ENCODE results near the gene DRC1.
"Not testable (repeated sequence)": the region's sequence is repeated elsewhere in the genome, so short reads cannot be mapped to it uniquely, and the experiment has no call there.

DRC1 gene

GRCh38 chr2:26465981-26466471 lies 64.3 kb downstream of the DRC1 start:
- Histone ChIP-seq H3K9me3 (replicated peaks in 1 of 2; ENCODE audit: control insufficient read depth in 2 of 2, insufficient read depth in 1 of 2, low read depth in 1 of 2, low read length in 2 of 2) (peaks cover 3 to 13% of the 10 kb centered on the region in 2 donors), H3K14ac (ENCODE audit: low read length) (no peak overlapping the region), H3K4me3 (ENCODE audit: low read length in 2 of 2) (no peak overlapping the region), H3K4me2 (ENCODE audit: insufficient read depth, low read length, poor library complexity, severe bottlenecking) (no peak overlapping the region), H3K23ac (ENCODE audit: low read depth, low read length, poor library complexity) (peak overlapping the region; percentile 14), H3K4me1 (ENCODE audit: control insufficient read depth in 2 of 2, insufficient read depth in 1 of 2, low read depth in 1 of 2, low read length in 2 of 2) (peaks cover 10 to 17% of the 10 kb centered on the region in 2 donors), H3K18ac (ENCODE audit: low read length) (no peak overlapping the region), H3K79me1 (ENCODE audit: low read depth, low read length) (no peaks in the 10 kb centered on the region), H4K8ac (ENCODE audit: low read depth, low read length) (no peak overlapping the region), H3K9ac (ENCODE audit: low read depth, low read length, poor library complexity) (no peak overlapping the region), H2BK15ac (ENCODE audit: low read length) (peak overlapping the region; percentile 47), H2BK120ac (ENCODE audit: low read depth, low read length) (no peak overlapping the region), H2BK12ac (ENCODE audit: low read length) (no peak overlapping the region), H3K4ac (ENCODE audit: low read length) (no peak overlapping the region), H2BK5ac (ENCODE audit: low read length) (no peak overlapping the region), H2AK5ac (ENCODE audit: low read depth, low read length) (peak overlapping the region; percentile 48), H3K27ac (replicated peaks; ENCODE audit: low read length) (no peak overlapping the region), H2AFZ (ENCODE audit: low read length) (no peak overlapping the region), H4K91ac (ENCODE audit: low read depth, low read length, poor library complexity) (no peak overlapping the region), H3K27me3 (ENCODE audit: control insufficient read depth in 3 of 3, insufficient read depth in 3 of 3, low read depth in 1 of 3, low read length in 3 of 3) (no peaks in the 10 kb centered on the region), H3K36me3 (replicated peaks in 1 of 2; ENCODE audit: control insufficient read depth in 2 of 2, insufficient read depth in 2 of 2, low read length in 2 of 2) (no peaks in the 10 kb centered on the region)
- WGBS, 2 donors (ENCODE audit: extremely low coverage in 2 of 2, insufficient read length in 2 of 2, insufficient replicate concordance in 1 of 2): no CpG with 5 or more reads among the region's 10 CpGs
- no peak for DNase-seq (ENCODE audit: low spot score)

DNA sequence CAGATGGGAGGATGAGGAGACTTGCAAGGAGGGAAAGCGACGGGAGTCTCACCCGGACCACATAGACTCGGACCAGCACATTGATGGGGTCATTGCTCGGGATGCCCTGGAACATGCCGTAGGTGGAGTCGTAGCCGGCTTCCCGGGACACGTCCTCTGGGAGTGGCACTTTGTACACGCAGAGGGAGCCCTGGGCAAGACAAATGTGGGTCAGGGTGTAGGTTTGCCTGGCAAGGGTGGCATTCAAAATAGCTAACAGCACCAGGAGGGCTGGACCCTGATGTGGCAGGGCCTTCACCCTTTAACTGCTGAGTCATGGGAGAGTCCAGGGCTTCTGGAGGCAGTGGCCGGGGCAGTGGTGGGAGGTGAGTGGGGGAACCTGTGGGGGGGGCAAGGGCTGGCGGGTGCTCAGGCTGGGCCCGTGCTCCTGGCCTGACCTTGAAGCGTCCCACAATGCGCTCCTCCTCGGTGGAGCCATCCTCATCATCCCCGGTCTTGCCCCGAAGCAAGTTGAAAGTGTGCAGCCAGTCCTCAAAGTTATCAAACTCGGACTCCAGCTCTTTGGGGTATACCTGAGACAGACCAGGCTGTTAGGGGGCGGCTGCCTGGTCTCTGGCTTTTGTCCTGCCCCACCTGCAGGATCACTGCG lies 65.1 kb downstream of the DRC1 start:
- Histone ChIP-seq H2BK120ac (ENCODE audit: low read depth, low read length) (no peak overlapping the region), H4K8ac (ENCODE audit: low read depth, low read length) (no peak overlapping the region), H2BK5ac (ENCODE audit: low read length) (no peak overlapping the region), H2BK12ac (ENCODE audit: low read length) (peak overlapping the region; percentile 17), H3K27me3 (ENCODE audit: control insufficient read depth in 3 of 3, insufficient read depth in 3 of 3, low read depth in 1 of 3, low read length in 3 of 3) (no peaks in the 10 kb centered on the region), H3K9me3 (replicated peaks in 1 of 2; ENCODE audit: control insufficient read depth in 2 of 2, insufficient read depth in 1 of 2, low read depth in 1 of 2, low read length in 2 of 2) (peaks cover 5 to 13% of the 10 kb centered on the region in 2 donors), H2BK15ac (ENCODE audit: low read length) (peak overlapping the region; percentile 16), H3K14ac (ENCODE audit: low read length) (no peak overlapping the region), H3K4me1 (ENCODE audit: control insufficient read depth in 2 of 2, insufficient read depth in 1 of 2, low read depth in 1 of 2, low read length in 2 of 2) (peaks cover 10 to 19% of the 10 kb centered on the region in 2 donors), H4K91ac (ENCODE audit: low read depth, low read length, poor library complexity) (no peak overlapping the region), H3K4me2 (ENCODE audit: insufficient read depth, low read length, poor library complexity, severe bottlenecking) (no peak overlapping the region), H3K36me3 (replicated peaks in 1 of 2; ENCODE audit: control insufficient read depth in 2 of 2, insufficient read depth in 2 of 2, low read length in 2 of 2) (peaks cover 0 to 2% of the 10 kb centered on the region in 2 donors), H3K4me3 (ENCODE audit: low read length in 2 of 2) (no peak overlapping the region), H3K4ac (ENCODE audit: low read length) (no peak overlapping the region), H3K27ac (replicated peaks; ENCODE audit: low read length) (no peak overlapping the region), H3K79me1 (ENCODE audit: low read depth, low read length) (peaks cover 2% of the 10 kb centered on the region), H3K23ac (ENCODE audit: low read depth, low read length, poor library complexity) (no peak overlapping the region), H2AFZ (ENCODE audit: low read length) (no peak overlapping the region), H3K18ac (ENCODE audit: low read length) (no peak overlapping the region), H3K9ac (ENCODE audit: low read depth, low read length, poor library complexity) (no peak overlapping the region), H2AK5ac (ENCODE audit: low read depth, low read length) (peak overlapping the region; percentile 26)
- no peak for DNase-seq (ENCODE audit: low spot score)
- whole genome bisulfite sequencing, 2 donors (ENCODE audit: extremely low coverage in 2 of 2, insufficient read length in 2 of 2, insufficient replicate concordance in 1 of 2): no CpG with 5 or more reads among the region's 22 CpGs

- H3K23ac ChIP-seq (ENCODE audit: low read depth, low read length, poor library complexity); H4K8ac ChIP-seq (ENCODE audit: low read depth, low read length); H3K27me3 ChIP-seq (ENCODE audit: control insufficient read depth in 3 of 3, insufficient read depth in 3 of 3, low read depth in 1 of 3, low read length in 3 of 3); H3K18ac ChIP-seq (ENCODE audit: low read length); H4K91ac ChIP-seq (ENCODE audit: low read depth, low read length, poor library complexity); H2BK120ac ChIP-seq (ENCODE audit: low read depth, low read length); H2BK5ac ChIP-seq (ENCODE audit: low read length); H3K27ac ChIP-seq (replicated peaks; ENCODE audit: low read length); H3K4ac ChIP-seq (ENCODE audit: low read length); H2AK5ac ChIP-seq (ENCODE audit: low read depth, low read length); H3K9ac ChIP-seq (ENCODE audit: low read depth, low read length, poor library complexity); H2BK15ac ChIP-seq (ENCODE audit: low read length); H2BK12ac ChIP-seq (ENCODE audit: low read length); H3K4me2 ChIP-seq (ENCODE audit: insufficient read depth, low read length, poor library complexity, severe bottlenecking); H3K36me3 ChIP-seq (replicated peaks in 1 of 2; ENCODE audit: control insufficient read depth in 2 of 2, insufficient read depth in 2 of 2, low read length in 2 of 2); DNase-seq (ENCODE audit: low spot score); H3K14ac ChIP-seq (ENCODE audit: low read length); H3K79me1 ChIP-seq (ENCODE audit: low read depth, low read length); H2AFZ ChIP-seq (ENCODE audit: low read length); H3K4me3 ChIP-seq (ENCODE audit: low read length in 2 of 2): not testable (repeated sequence)
- H3K9me3 ChIP-seq (replicated peaks in 1 of 2; ENCODE audit: control insufficient read depth in 2 of 2, insufficient read depth in 1 of 2, low read depth in 1 of 2, low read length in 2 of 2): peaks cover 8 to 13% of the 10 kb centered on the region in 2 donors
- WGBS, 2 donors (ENCODE audit: extremely low coverage in 2 of 2, insufficient read length in 2 of 2, insufficient replicate concordance in 1 of 2): no CpG with 5 or more reads among the region's 1 CpG
- peaks cover 4 to 14% of the 10 kb centered on the region in 2 donors for H3K4me1 ChIP-seq (ENCODE audit: control insufficient read depth in 2 of 2, insufficient read depth in 1 of 2, low read depth in 1 of 2, low read length in 2 of 2)
Observed at GRCh38 chr2:26468544-26468943, 66.8 kb downstream of the DRC1 start.

- H3K4me3 ChIP-seq (ENCODE audit: low read length in 2 of 2): no peak overlapping the region
- H2BK120ac ChIP-seq (ENCODE audit: low read depth, low read length): no peak overlapping the region
- H3K9me3 ChIP-seq (replicated peaks in 1 of 2; ENCODE audit: control insufficient read depth in 2 of 2, insufficient read depth in 1 of 2, low read depth in 1 of 2, low read length in 2 of 2): peaks cover 8 to 13% of the 10 kb centered on the region in 2 donors
- H3K18ac ChIP-seq (ENCODE audit: low read length): no peak overlapping the region
- H3K23ac ChIP-seq (ENCODE audit: low read depth, low read length, poor library complexity): no peak overlapping the region
- no peak overlapping the region for H2AK5ac ChIP-seq (ENCODE audit: low read depth, low read length)
- H3K14ac ChIP-seq (ENCODE audit: low read length): no peak overlapping the region
- peaks cover 2% of the 10 kb centered on the region for H3K79me1 ChIP-seq (ENCODE audit: low read depth, low read length)
- no peak overlapping the region for H4K8ac ChIP-seq (ENCODE audit: low read depth, low read length)
- no CpG with 5 or more reads among the region's 5 CpGs for WGBS, 2 donors (ENCODE audit: extremely low coverage in 2 of 2, insufficient read length in 2 of 2, insufficient replicate concordance in 1 of 2)
- H3K36me3 ChIP-seq (replicated peaks in 1 of 2; ENCODE audit: control insufficient read depth in 2 of 2, insufficient read depth in 2 of 2, low read length in 2 of 2): peaks cover 0 to 5% of the 10 kb centered on the region in 2 donors
- no peak overlapping the region for H3K9ac ChIP-seq (ENCODE audit: low read depth, low read length, poor library complexity)
- no peak overlapping the region for H4K91ac ChIP-seq (ENCODE audit: low read depth, low read length, poor library complexity)
- peak; percentile 62 for DNase-seq (ENCODE audit: low spot score)
- H3K4ac ChIP-seq (ENCODE audit: low read length): no peak overlapping the region
- no peak overlapping the region for H2BK12ac ChIP-seq (ENCODE audit: low read length)
- H3K4me2 ChIP-seq (ENCODE audit: insufficient read depth, low read length, poor library complexity, severe bottlenecking): no peak overlapping the region
- no peak overlapping the region for H3K27ac ChIP-seq (replicated peaks; ENCODE audit: low read length)
- H3K4me1 ChIP-seq (ENCODE audit: control insufficient read depth in 2 of 2, insufficient read depth in 1 of 2, low read depth in 1 of 2, low read length in 2 of 2): peaks cover 0 to 7% of the 10 kb centered on the region in 2 donors
- H2BK15ac ChIP-seq (ENCODE audit: low read length): no peak overlapping the region
- no peaks in the 10 kb centered on the region for H3K27me3 ChIP-seq (ENCODE audit: control insufficient read depth in 3 of 3, insufficient read depth in 3 of 3, low read depth in 1 of 3, low read length in 3 of 3)
- no peak overlapping the region for H2BK5ac ChIP-seq (ENCODE audit: low read length)
- no peak overlapping the region for H2AFZ ChIP-seq (ENCODE audit: low read length)
Observed at GRCh38 chr2:26469092-26469710, 67.5 kb downstream of the DRC1 start.

All from neuronal stem cell (in vitro differentiated cells).